ENCODE data around the gene FCHSD2. TPM values are rescaled to one million over a fixed set of nuclear protein-coding genes. Genes with fewer than 3 reads are reported as not detected.

FCHSD2 gene
- total and polyA plus RNA-seq, 2 of the 13 experiments (the other 11 are each of a cell fraction or from before 2014, with no cell fraction given), result 20.5 to 24.8 TPM

DNA sequence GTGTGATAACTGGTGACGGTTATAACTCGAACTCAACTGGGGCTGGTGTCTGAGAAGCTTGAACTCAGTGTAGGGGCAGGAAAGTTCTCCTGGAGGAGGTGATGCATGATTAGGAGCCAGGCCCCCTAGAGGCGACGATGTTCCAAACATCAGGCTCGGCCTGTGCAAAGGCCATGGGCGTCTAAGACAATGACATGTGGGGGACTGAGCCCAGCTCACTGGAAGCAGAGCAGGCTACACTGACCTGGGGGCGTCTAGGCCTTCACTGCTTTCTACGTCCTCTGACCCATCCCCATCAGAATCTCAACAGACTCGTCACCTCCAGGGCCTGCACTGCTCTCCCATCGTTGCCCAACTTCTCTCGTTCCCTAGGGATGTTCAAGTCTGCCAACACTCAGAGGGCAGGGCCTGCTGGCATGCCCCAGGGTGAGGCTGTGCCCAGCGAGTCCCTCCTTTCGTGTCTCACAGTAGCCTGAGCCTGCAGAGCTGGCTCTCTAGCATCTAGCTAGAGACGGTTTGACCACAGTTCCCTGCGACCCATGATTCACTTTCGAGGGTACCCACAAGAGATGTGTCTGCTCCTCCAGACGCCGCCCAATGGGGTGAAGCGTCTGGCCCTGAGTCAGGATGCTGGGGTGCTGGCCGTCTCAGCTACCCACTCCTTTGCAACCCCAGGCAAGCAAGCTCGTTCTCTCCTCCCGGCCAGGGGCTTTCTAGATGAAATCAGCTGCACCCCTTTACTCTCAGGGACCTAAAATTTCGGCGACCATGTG lies 329.0 kb downstream of the FCHSD2 start (continued):
- TF ChIP-seq DRAP1 (CRISPR knock-in tag; IDR thresholded peaks at IDR 0.05) (peak; percentile 18; the same call in 1 of the 2 replicates), PITX1 (CRISPR knock-in tag; IDR thresholded peaks at IDR 0.05) (no peak), TARDBP (CRISPR knock-in tag; IDR thresholded peaks at IDR 0.05) (0 out of 2 replicates have a peak, but pooled peaks have one; percentile 42), ZXDC (CRISPR knock-in tag; IDR thresholded peaks at IDR 0.05) (no peak), REST (IDR thresholded peaks at IDR 0.05; ENCODE audit: borderline replicate concordance in 1 of 2, low read depth in 1 of 2, low read length in 2 of 2) (no peak), REPIN1 (CRISPR knock-in tag; IDR thresholded peaks at IDR 0.05; ENCODE audit: borderline replicate concordance, low read depth) (peak; percentile 79; the same call in 1 of the 2 replicates), POGZ (CRISPR knock-in tag; IDR thresholded peaks at IDR 0.05) (no peak), SOX5 (CRISPR knock-in tag; IDR thresholded peaks at IDR 0.05; ENCODE audit: borderline replicate concordance) (no peak; the same call in 1 of the 2 replicates), ZNF564 (CRISPR knock-in tag; IDR thresholded peaks at IDR 0.05) (no peak; the same call in 1 of the 2 replicates)
- TF ChIP-seq, protein P1, sequence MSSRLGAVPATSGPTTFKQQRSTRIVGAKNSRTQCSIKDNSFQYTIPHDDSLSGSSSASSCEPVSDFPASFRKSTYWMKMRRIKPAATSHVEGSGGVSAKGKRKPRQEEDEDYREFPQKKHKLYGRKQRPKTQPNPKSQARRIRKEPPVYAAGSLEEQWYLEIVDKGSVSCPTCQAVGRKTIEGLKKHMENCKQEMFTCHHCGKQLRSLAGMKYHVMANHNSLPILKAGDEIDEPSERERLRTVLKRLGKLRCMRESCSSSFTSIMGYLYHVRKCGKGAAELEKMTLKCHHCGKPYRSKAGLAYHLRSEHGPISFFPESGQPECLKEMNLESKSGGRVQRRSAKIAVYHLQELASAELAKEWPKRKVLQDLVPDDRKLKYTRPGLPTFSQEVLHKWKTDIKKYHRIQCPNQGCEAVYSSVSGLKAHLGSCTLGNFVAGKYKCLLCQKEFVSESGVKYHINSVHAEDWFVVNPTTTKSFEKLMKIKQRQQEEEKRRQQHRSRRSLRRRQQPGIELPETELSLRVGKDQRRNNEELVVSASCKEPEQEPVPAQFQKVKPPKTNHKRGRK (CRISPR knock-in tag; IDR thresholded peaks at IDR 0.05), result no peak
- TF ChIP-seq, protein P2, sequence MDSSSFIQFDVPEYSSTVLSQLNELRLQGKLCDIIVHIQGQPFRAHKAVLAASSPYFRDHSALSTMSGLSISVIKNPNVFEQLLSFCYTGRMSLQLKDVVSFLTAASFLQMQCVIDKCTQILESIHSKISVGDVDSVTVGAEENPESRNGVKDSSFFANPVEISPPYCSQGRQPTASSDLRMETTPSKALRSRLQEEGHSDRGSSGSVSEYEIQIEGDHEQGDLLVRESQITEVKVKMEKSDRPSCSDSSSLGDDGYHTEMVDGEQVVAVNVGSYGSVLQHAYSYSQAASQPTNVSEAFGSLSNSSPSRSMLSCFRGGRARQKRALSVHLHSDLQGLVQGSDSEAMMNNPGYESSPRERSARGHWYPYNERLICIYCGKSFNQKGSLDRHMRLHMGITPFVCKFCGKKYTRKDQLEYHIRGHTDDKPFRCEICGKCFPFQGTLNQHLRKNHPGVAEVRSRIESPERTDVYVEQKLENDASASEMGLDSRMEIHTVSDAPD (CRISPR knock-in tag; IDR thresholded peaks at IDR 0.05), result 0 out of 2 replicates have a peak, but pooled peaks have one; percentile 44
- TF ChIP-seq, protein P3, sequence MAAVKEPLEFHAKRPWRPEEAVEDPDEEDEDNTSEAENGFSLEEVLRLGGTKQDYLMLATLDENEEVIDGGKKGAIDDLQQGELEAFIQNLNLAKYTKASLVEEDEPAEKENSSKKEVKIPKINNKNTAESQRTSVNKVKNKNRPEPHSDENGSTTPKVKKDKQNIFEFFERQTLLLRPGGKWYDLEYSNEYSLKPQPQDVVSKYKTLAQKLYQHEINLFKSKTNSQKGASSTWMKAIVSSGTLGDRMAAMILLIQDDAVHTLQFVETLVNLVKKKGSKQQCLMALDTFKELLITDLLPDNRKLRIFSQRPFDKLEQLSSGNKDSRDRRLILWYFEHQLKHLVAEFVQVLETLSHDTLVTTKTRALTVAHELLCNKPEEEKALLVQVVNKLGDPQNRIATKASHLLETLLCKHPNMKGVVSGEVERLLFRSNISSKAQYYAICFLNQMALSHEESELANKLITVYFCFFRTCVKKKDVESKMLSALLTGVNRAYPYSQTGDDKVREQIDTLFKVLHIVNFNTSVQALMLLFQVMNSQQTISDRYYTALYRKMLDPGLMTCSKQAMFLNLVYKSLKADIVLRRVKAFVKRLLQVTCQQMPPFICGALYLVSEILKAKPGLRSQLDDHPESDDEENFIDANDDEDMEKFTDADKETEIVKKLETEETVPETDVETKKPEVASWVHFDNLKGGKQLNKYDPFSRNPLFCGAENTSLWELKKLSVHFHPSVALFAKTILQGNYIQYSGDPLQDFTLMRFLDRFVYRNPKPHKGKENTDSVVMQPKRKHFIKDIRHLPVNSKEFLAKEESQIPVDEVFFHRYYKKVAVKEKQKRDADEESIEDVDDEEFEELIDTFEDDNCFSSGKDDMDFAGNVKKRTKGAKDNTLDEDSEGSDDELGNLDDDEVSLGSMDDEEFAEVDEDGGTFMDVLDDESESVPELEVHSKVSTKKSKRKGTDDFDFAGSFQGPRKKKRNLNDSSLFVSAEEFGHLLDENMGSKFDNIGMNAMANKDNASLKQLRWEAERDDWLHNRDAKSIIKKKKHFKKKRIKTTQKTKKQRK (IDR thresholded peaks at IDR 0.05; ENCODE audit: low read length), result no peak
